HG03565 (cell line): ENCODE results near the gene ZKSCAN2.
A peak's percentile ranks its signal among the peaks of the same experiment; 100 is the strongest.

Experiments used
- ATAC-seq: cut with Tn5 transposase; IDR thresholded peaks from one replicate; pipeline ENCODE4 v1.9.1; 2021; ENCODE audit warnings: mild to moderate bottlenecking, moderate library complexity; ENCODE audit not compliant: unreplicated experiment

Gene ZKSCAN2

GRCh38 chr16:25257470-25257955, at the start of gene ZKSCAN2:
Gene ZKSCAN2 (minus strand): TSS chr16:25257845. CDS start chr16:25257127, 718 bp downstream.
- peak; percentile 74 for ATAC-seq

GRCh38 chr16:25299792-25300590, 42.3 kb upstream of the ZKSCAN2 start:
- ATAC-seq = no peak

DNA sequence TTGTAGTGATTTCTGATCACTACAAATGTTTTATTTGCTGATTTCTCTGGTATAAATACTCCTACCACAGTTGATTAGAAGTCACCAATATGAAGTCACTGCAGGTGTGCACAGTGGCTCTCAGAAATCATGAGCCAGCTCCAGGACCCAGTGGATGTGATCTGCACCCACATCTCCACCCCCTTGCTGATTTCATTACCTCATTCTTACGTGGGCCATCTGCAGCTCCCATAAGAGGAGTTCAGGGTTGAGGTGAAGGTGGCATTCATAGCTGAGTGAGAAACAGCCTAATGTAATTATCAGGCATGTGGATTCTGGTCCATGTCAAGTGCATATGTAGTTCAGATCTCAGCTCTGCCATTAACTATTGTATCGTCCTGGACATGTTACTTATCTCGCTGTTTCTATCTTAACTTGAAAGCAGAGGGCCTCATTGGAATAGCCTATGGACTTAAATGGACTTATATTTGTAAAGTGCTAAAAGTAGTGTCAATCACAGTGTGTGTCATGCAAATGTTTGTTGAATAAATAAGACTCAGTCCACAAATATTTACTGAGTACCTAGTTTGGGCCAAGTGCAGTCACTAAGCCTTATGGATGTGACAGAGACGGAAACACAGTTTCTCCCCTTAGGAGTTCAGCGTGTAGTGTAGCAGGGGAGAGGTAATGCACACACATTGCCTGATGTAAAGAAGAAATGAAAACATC, 40.7 kb upstream of the ZKSCAN2 start:
- ATAC-seq = no peak

- no peak for ATAC-seq
Measured at GRCh38 chr16:25297151-25297787, 39.6 kb upstream of the ZKSCAN2 start.

- no peak for ATAC-seq
Measured at GRCh38 chr16:25291580-25291979, 33.9 kb upstream of the ZKSCAN2 start.

GRCh38 chr16:25289466-25289865, 31.8 kb upstream of the ZKSCAN2 start:
- ATAC-seq = no peak

DNA sequence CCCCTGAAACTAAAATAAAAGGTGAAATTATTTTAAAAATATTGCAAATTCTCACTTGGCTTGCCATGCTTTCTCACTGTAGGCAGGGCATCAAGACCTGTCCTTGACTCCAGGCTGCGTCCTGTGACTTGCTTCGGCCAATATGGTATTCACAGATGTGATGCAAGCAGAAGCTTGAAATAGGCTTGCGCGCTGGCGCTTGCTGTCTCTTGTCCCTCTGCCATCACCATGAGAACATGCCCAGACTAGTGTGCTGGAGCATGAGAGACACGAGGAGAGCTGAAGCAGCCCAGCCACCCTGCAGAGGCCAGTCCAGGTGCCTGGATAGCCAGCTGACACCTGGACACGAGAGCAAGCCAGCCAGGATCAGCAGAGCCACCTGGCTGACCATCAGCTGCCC, 21.8 kb upstream of the ZKSCAN2 start:
- ATAC-seq = no peak

- ATAC-seq = no peak
Measured at GRCh38 chr16:25271421-25271820, 13.8 kb upstream of the ZKSCAN2 start.

- no peak for ATAC-seq
Measured at GRCh38 chr16:25270577-25270976, 12.9 kb upstream of the ZKSCAN2 start.

DNA sequence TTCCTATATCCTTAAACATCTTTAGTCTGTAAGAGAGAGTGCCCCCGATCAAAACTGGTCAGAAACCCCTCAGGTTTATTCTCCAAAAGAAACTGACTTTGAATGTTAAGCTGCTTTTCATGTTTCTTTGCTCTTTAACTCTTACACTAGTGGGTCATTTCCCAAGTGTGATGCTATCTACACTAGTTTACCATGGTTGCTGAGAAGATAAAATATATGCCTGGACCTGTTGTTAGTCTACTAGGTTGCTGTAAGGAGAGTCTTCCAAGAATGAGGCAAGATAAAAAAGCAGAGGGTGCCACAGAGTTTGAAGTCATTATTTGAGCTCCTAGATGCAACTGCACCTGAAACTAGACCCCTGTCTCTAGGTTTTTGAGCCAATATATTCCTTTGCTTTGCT, 12.2 kb upstream of the ZKSCAN2 start:
- no peak for ATAC-seq

GRCh38 chr16:25265968-25266367, 8.3 kb upstream of the ZKSCAN2 start:
- no peak for ATAC-seq

DNA sequence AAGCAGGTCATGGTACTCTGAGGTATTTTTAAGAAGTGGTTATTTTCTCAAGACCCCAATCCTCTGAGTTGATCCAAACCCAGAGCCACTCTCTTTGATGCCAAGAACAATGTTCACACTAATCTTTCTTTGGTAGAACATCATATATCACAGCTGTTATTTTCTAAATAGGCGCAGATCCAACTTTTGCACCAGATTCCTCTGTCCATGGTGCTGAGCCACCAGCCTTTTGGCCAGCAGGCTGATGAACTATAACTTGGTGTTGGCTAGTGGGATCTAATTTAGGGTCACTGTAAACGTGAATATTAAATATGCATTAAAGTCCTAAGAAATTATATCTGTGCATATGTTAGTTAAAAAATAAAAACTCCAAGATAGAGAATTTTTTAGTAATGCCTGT, 7.0 kb upstream of the ZKSCAN2 start:
- no peak for ATAC-seq

DNA sequence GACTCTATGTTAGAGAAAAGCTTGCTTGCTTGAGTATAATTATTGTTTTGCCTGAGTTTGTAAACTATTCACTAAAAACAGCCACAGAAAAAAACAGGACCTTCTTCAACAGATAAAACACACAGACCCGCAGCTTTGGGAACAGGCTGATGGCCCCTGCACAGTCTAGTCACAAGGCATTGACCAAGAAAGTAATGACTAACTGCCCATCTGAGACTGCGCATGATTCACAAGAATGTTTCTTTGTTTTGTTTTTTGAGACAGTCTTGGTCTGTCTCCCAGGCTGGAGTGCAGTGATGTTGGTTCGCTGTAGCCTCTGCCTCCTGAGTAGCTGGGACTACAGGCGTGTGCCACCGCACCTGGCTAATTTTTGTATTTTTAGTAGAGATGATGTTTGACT, 2.8 kb upstream of the ZKSCAN2 start:
- no peak for ATAC-seq

DNA sequence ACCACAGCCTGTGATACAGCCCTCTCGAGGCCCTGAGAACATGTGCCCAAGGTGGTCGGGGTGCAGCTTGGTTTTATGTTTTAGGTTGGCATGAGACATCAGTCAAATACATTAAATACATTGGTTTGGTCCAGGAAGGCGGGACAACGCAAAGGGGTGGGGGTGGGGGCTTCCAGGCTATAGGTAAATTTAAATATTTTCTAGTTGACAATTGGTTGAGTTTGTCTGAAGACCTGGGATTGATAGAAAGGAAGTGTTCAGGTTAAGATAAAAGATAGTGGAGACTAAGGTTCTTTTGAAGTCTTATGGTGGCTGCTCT, 1.2 kb upstream of the ZKSCAN2 start:
- no peak for ATAC-seq

- ATAC-seq = peak; percentile 40
Measured at GRCh38 chr16:25257956-25258860, 563 bp upstream of the ZKSCAN2 start.

DNA sequence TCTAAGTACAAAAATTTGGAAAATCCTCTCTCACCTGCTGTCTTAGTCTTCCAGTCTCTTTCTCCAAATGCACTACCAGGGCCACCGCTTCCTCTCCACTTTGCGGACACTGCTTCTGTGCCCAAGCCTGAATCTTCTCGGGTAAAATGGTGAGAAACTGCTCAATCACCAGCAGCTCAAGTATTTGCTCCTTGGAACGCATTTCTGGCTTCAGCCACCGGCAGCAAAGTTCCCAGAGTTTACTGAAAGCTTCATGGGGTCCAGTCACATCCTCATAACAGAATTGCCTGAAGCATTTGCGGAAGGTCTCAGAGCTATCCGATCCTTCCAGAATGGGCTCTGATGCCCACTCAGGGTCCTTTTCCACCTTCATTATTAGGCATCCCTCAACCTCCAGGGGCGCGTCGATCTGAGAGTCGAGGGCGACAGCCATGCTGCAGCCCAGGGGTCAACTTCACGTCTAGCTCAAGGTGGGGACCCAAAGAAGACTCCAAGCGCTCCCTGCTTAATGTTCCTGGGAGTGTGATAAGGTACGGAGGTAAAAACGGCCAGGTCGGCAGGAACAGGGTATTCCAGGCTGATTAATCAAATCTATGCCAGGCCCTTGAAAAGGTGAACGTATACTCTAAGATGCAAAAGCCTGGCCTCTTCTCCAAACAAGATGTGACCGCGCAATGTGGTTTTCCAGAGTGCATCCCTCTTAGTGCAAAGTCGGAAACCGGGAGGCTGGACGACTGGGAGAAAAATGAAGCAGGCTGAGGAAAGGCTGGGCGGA, 763 bp downstream of the ZKSCAN2 start:
- no peak for ATAC-seq

- no peak for ATAC-seq
Measured at GRCh38 chr16:25253322-25253721, 4.3 kb downstream of the ZKSCAN2 start.

DNA sequence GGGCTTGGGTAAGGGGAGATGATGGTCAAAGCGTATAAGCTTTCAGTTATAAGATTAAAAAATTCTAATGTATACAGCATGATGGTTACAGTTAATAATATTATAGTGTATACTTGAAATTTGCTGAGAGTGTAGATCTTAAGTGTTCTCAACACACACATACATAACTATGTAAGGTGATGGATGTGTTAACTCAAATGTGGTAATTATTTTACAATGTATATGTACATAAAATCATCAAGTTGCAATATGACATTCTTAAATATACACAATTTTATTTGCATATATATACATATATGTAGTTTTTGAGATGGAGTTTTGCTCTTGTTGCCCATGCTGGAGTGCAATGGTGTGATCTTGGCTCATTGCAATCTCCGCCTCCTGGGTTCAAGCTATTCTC, 7.2 kb downstream of the ZKSCAN2 start:
- no peak for ATAC-seq

DNA sequence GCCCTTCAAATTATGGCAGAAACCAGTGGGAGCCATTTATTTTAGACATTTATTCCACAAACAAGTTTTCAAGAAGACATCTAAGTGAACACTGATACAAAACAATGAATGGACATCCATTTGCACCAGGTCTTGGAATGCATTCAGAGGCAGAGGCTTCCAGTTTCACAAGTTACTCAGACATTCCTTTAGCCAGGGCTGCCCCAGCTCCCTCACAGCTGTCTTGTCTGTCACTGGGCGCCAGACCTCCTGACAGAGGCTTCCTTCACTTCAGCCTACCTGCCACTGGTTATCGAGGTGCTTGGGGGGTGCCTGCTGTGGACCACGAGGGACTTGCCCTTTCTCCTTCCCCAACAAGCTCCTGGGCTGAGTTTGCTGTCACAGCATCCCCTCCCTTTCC, 21.7 kb downstream of the ZKSCAN2 start:
- no peak for ATAC-seq

DNA sequence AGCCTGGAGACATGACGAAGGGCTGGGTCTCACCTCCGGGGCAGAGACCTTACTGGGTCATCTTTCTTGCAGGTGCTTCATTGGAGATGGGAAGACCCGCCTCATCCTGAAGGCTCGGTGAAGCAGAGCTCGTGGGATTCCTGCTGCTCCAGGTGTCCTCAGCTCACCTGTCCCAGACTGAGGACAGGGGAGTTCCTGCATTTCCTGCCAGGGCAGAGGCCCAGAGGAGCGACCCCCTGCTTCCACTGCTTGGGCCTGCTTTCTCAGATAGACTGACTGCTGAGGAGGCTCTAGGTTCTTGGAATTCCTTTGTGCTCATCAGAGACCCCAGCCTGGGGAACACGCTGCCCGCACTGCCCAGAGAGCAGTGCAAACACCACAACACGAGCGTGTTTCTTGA, 29.3 kb downstream of the ZKSCAN2 start:
- no peak for ATAC-seq
